Measurements from ENCODE around the gene ATP12A.

The ATP12A gene

GRCh38 chr13:24680258-24680920 lies at the start of gene ATP12A:
Gene ATP12A, plus strand, starts transcription at chr13:24680408. Its CDS starts 336 bp downstream, at chr13:24680744.
- no peak for DNase-seq (ENCODE audit: low read depth in 2 of 2)

DNA sequence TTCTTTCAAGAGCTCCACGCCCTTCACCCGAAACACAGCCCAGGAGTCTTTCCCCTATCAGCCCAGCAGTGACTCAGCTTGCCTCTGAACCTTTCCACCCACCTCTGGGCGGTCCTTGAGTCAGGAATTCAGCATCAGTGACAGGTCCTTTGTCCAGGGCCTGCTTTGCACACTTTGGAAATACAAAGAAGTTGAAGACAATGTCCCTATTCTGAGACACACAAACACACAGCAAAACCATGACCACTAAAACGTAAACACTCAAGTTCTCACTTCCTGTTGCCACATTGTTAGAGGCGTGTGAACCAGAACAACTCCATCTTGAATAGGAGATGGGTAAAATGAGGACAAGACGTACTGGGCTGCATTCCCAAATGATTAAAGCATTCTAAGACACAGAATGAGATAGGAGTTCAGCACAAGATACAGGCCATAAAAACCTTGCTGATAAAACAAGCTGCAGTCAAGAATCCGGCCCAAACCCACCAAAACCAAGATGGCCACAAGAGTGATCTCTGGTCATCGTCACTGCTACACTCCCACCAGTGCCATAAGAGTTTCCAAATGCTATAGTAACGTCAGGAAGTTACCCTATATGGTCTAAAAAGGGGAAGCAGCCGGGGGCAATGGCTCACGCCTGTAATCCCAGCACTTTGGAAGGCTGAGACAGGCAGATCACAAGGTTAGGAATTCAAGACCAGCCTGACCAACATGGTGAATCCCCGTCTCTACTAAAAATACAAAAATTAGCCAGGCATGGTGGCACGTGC lies 49.2 kb upstream of the ATP12A start:
- DNase-seq (ENCODE audit: low read depth in 2 of 2), result no peak

- no peak for DNase-seq (ENCODE audit: low read depth in 2 of 2)
Observed at GRCh38 chr13:24631922-24632321, 48.3 kb upstream of the ATP12A start.

DNA sequence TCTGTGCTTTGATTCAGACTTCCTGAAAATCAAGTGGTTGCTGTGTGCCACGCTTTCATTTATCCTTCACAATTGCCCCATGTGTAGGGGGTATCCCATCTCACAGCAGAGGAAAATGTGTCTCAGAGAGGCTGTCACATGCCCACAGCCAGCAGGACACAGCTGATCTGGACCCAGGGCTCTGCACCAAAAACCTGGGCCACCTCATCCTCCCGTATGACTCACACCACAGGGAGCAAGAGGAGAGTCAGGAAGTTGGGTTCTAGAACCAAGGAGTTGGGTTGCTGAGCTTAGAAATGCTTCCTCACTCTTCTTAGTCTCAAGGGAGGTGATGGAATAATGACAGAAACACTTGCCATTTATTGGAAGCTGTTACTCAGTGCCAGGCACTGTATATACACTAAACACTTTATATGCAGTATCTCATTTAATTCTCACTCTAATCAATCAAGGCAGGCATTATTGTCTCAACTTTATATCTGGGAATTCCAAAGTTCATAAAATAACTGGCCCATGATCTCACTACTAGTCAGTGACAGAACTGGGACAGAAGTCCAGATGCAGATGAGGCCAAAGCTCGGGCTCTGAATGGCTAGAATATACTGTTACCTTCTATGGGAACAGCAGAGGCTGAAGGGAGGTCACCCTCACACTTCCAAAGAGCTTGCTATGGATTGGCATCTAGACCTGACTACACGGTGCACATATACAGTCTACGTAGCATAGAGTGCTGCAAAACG lies 47.7 kb upstream of the ATP12A start:
- DNase-seq (ENCODE audit: low read depth in 2 of 2), result no peak

GRCh38 chr13:24636776-24637175 lies 43.4 kb upstream of the ATP12A start:
- no peak for DNase-seq (ENCODE audit: low read depth in 2 of 2)

- no peak for DNase-seq (ENCODE audit: low read depth in 2 of 2)
Observed at GRCh38 chr13:24638096-24638495, 42.1 kb upstream of the ATP12A start.

GRCh38 chr13:24640752-24641151 lies 39.5 kb upstream of the ATP12A start:
- no peak for DNase-seq (ENCODE audit: low read depth in 2 of 2)

DNA sequence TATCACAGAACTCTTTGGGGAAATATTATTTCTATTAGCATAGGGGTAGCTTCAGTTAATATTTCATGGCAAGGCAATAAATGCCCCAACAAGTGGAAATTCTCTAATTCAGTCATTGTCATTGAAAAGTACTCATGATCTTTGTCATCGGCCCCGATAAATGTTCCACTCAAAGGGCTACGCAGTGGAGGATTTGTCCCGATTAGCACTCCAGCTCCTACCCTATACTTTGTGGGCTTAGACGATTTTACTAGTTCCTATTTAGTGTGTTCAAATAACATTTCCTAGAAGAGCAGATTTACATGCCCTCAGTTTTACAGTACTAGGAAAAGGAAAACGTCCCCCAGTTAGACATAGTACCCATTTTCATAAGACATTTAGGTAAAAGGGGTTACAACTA lies 38.0 kb upstream of the ATP12A start:
- no peak for DNase-seq (ENCODE audit: low read depth in 2 of 2)

GRCh38 chr13:24644036-24644435 lies 36.2 kb upstream of the ATP12A start:
- no peak for DNase-seq (ENCODE audit: low read depth in 2 of 2)

- DNase-seq (ENCODE audit: low read depth in 2 of 2), result no peak
Observed at GRCh38 chr13:24648271-24648670, 31.9 kb upstream of the ATP12A start.

DNA sequence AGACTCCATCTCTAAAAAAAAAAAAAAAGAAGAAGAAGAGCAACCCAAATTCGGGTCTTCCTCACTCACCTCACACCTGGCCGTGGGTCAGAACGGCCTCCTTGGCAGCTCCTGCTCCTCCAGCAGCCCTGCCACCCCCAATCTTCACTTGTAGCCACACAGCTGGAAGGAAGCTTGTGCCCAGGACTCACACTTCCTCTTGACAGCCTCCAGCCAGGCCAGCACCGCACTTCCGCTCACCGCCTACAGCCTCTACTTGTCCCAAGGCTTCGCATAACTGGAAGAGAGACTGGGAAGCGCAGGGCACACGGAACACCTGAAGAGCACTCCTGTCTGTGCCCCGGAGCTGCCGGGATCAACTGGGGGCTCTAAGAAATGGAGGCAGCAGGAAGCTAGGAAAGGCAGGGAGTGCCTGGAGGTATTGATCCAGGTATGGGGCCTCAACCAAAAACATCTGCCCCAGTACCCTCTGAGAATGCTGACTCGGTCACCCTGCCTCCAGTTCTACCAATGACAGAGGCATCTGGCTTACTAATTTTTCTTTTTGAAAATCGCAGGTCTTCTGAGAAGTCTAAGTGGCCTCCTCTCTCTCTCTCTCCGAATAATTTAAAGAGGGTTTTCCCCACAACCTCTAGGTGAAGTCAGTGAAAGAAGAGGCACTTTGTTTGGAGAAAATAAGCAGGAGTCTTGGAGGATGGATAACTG lies 31.1 kb upstream of the ATP12A start:
- DNase-seq (ENCODE audit: low read depth in 2 of 2), result no peak

GRCh38 chr13:24649688-24650043 lies 30.5 kb upstream of the ATP12A start:
- no peak for DNase-seq (ENCODE audit: low read depth in 2 of 2)

DNA sequence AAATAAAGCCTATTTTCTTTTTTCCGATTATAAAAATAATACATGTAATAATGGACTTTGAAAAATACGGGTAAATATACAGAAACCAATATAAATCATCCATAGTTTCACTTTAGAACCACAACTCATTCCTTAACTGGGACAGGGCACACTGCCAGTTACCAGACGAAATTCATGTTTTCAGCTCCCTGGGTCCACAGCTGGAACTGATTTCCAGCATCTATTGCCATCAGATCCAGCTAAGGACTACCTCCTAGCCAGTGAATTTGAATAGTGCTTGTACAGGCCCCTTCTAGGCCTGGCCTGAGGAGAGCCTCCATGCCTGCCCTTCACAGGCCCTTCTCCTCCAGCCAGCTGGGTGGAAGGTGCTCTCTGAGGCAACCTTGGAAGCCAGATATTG lies 30.0 kb upstream of the ATP12A start:
- no peak for DNase-seq (ENCODE audit: low read depth in 2 of 2)

GRCh38 chr13:24651718-24652345 lies 28.4 kb upstream of the ATP12A start:
- no peak for DNase-seq (ENCODE audit: low read depth in 2 of 2)

- DNase-seq (ENCODE audit: low read depth in 2 of 2), result no peak
Observed at GRCh38 chr13:24652359-24652758, 27.8 kb upstream of the ATP12A start.

DNA sequence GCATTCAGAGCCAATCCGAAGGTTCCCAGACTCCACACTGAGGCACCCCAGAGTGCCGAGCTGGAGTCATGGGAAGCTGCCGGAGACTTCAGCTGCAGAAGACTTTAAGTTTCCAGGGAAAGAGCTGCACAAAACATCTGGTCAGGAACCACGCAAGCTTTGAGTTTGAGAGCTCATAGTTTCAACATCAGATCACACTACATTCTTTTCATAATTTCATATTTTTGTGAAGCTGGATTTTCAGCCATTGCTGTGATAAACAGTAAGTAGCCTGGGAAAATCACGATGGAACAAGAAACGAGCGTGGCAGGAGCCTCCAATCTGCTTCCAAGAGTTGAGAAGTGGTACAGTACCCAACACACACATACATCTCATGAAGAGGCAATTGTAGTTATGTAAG lies 25.5 kb upstream of the ATP12A start:
- DNase-seq (ENCODE audit: low read depth in 2 of 2), result no peak

DNA sequence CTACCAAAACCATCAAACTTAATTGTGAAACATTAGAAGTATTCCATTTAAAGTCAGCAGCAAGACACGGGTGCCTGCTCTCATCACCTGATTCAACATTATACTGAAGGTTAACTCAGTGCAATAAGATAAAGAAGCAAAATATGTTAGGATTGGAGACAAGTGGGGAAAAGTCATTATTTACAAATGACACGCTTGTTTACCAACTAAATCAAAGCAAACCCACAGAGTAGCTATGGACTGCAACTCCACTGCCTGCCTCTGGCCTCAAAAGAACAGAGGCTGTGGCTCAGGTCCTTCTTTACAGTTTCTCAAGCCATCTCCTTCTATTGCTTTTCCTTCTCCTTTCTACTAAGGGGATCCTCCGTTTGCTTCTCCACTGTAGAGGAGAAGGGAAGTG lies 21.0 kb upstream of the ATP12A start:
- DNase-seq (ENCODE audit: low read depth in 2 of 2), result no peak

GRCh38 chr13:24660023-24660741 lies 20.0 kb upstream of the ATP12A start:
- no peak for DNase-seq (ENCODE audit: low read depth in 2 of 2)

GRCh38 chr13:24661713-24662112 lies 18.5 kb upstream of the ATP12A start:
- DNase-seq (ENCODE audit: low read depth in 2 of 2), result no peak

DNA sequence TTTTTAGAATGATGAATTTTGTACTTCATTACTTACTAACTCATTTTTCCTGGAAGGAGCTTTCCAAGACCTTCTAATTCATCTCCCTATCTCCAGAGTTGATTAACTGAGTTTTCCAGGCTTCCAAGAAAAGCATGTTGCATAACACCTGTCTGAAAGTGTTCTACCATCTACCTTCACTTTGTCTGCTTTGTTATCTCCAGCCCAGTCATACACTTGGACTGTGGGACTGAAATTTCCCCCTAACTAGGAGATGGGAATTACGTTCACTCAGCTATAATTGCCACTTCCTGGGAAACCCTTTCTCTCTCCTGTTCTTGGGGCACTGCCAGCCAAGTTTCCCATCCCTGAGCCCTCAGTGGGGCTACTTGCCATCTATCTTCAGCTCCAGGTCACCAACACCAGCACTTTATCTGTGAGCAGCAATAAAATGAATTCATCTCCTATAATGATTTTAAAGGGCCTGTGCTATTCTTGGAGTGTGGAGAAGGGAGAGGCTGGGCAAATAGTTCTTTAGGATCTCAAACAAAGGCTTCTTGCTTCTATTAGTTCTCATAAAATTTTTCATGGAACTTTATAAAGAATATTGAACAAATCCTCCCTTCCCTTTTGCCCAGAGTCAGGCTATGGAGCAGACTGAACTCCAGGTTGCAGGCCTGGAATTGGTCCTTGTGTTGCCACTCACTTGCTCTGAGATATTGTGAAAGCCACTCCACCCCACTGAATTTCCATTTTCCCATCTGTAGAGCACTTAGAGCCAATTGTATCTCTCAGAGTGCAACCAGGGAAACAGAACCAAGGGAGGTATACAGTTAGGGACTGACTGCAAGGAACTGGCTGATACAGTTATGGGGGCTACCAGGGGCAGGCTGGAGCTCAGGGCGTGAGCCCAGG lies 17.8 kb upstream of the ATP12A start:
- no peak for DNase-seq (ENCODE audit: low read depth in 2 of 2)
